GM12865 (cell line): Measurements from ENCODE around the gene SLC35A2.

Experiments used
- DNase-seq: peaks from one replicate; pipeline ENCODE4 v3.0.0; 2010; ENCODE audit warnings: low read depth
- H3K4me3 ChIP-seq: 2 replicates; pipeline ENCODE4 v1.5.1; 2011; ENCODE audit warnings: mild to moderate bottlenecking, low read depth, low read length, control low read depth
- CTCF ChIP-seq: IDR thresholded peaks from 2 replicates; pipeline ENCODE4 v1.5.1; 2011; ENCODE audit warnings: low read length, control low read depth, low read depth, inconsistent platforms; ENCODE audit not compliant: insufficient read depth; ENCODE audit errors: missing control alignments

SLC35A2 gene

GRCh38 chrX:48902135-48902534 lies 9.3 kb downstream of the SLC35A2 start:
- no peak for DNase-seq
- no peak overlapping the region for H3K4me3 ChIP-seq
- TF ChIP-seq CTCF, result no peak

GRCh38 chrX:48901069-48901468 lies 10.4 kb downstream of the SLC35A2 start:
- no peak overlapping the region for H3K4me3 ChIP-seq
- no peak for DNase-seq
- no peak for TF ChIP-seq CTCF

GRCh38 chrX:48899078-48899410 lies 12.4 kb downstream of the SLC35A2 start:
- H3K4me3 ChIP-seq, result peak overlapping the region; percentile 61
- no peak for DNase-seq
- TF ChIP-seq CTCF, result no peak

- peak within 1 kb of the TSS; percentile 73 for H3K4me3 ChIP-seq
- peak; percentile 96 for DNase-seq
- no peak for TF ChIP-seq CTCF
These were observed 13.7 kb downstream of the SLC35A2 start, which contains the start of the genes PQBP1 and TIMM17B for GRCh38 chrX:48897625-48898306. TSS of gene PQBP1 (plus strand) at chrX:48897930. CDS start at chrX:48898510, 580 bp downstream. TSS of gene TIMM17B (minus strand) at chrX:48897768. CDS start at chrX:48897749, 19 bp downstream.

GRCh38 chrX:48897157-48897624 lies 14.3 kb downstream of the SLC35A2 start:
- TF ChIP-seq CTCF, result no peak
- peak overlapping the region; percentile 73 for H3K4me3 ChIP-seq
- DNase-seq, result peak; percentile 71

GRCh38 chrX:48896611-48897011 lies 14.8 kb downstream of the SLC35A2 start:
- peak overlapping the region; percentile 73 for H3K4me3 ChIP-seq
- no peak for TF ChIP-seq CTCF
- no peak for DNase-seq

GRCh38 chrX:48894891-48895290 lies 16.6 kb downstream of the SLC35A2 start:
- TF ChIP-seq CTCF, result no peak
- H3K4me3 ChIP-seq, result no peak overlapping the region
- no peak for DNase-seq
